WI38 (cell line): ENCODE results near the gene RFX3.

ENCODE experiments used
- H3K4me3 ChIP-seq: 2 replicates; pipeline ENCODE4 v1.5.1; 2011; ENCODE audit warnings: low read depth, mild to moderate bottlenecking, control low read depth, low read length
- CTCF ChIP-seq: IDR thresholded peaks from 2 replicates; pipeline ENCODE4 v1.5.1; 2012; ENCODE audit warnings: low read depth, mild to moderate bottlenecking, control low read depth, low read length

The RFX3 gene

DNA sequence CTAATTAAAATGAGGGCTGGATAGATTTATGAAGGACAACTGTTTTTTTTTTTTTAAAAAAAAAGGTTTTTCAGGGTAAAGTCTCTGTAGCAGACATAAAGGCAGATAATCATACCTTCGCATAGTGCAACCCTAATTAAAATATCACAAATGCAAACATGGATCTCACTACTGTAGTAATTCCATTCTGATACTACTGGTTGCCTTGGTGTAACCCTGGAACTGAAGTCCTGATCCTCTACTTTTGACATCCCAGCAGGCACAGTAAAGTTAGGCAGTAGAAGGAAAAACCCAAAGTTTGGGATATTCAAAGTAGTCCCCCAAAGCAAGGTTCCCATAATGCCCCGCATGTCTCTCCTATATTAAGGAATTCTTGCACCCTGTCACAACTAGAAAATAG, 19.6 kb downstream of the RFX3 start:
- TF ChIP-seq CTCF = no peak
- no peak overlapping the region for H3K4me3 ChIP-seq

- TF ChIP-seq CTCF = no peak
- H3K4me3 ChIP-seq = no peak overlapping the region
Observed at GRCh38 chr9:3502560-3503398, 23.0 kb downstream of the RFX3 start.

DNA sequence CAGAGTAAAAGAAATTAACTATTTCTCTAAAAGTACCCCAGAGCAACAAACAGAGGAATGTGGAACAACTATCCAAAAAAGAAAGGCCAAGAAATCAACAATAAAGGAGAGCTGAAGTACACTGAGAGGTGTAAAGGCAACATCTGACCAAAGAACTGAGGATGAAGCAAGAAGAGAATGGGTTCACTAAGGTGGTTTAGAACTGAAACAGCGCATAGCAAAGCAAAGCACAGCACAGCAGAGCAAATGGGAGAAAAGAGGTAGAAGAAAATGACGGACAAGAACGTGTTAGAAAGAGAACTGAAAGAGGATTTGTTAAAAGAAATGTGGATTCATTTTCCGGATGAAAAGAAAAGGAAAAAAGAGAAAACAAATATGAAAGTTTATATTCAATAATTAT, 25.8 kb downstream of the RFX3 start:
- H3K4me3 ChIP-seq = no peak overlapping the region
- no peak for TF ChIP-seq CTCF

DNA sequence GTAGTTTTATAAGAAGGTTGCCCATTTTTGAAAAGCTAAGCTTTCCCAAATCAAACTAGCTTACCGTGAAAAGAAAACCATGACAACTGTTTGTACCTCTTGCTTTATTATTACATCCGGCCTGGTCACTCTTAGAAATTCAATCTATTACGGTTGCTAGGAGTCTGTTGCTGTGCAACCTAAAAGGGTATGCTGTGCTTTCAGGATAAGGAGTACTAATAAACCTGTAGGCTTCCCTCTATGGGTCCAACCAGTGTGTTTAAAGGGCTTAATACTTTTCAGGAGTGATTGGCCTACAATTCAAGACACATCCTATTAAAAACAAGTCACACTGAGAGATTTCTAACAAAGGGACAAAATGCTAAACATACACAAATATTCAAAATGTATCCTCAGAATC, 27.1 kb downstream of the RFX3 start:
- TF ChIP-seq CTCF = no peak
- no peak overlapping the region for H3K4me3 ChIP-seq

DNA sequence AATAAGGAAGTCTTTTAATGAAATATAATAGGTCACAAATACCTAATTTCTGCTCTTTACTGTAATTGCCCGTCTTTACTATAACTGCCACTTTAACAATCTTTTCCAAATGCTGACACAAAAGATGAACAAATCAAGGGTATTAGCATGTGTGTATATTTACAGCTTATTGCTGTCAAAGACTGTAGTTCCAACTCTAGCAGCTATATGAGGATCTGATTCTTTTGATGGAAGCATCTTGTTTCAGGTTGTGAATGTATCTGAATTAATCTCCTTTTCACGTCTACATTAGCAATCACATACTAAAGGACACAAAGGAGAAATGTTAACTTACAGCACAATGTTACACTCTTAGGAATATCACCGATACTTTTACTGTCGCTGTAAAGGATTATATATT, 27.9 kb downstream of the RFX3 start:
- no peak overlapping the region for H3K4me3 ChIP-seq
- no peak for TF ChIP-seq CTCF

DNA sequence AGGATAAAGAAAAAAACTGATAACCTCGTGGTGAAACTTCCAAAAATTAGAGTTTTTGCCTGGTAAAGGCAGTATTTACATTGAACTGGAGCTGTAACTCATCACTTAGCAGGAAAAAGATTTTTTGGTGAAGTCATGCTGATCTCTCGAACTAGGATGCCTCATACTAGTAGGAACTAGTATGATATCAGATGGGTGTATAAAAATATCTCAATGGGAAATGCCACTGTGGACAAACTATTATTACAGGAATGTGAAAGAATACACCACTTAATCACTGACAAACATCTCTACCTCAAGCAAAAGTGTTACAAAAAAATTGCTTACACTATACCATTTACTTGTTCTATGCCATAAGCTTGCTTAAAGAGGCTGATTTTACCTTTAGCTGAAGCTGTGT, 28.4 kb downstream of the RFX3 start:
- H3K4me3 ChIP-seq = no peak overlapping the region
- TF ChIP-seq CTCF = no peak

- no peak for TF ChIP-seq CTCF
- H3K4me3 ChIP-seq = no peak overlapping the region
Observed at GRCh38 chr9:3495855-3496254, 29.9 kb downstream of the RFX3 start.
